ENCODE data around the gene RABL6.
"Not testable (repeated sequence)": the region's sequence is repeated elsewhere in the genome, so short reads cannot be mapped to it uniquely, and the experiment has no call there.

Gene RABL6

DNA sequence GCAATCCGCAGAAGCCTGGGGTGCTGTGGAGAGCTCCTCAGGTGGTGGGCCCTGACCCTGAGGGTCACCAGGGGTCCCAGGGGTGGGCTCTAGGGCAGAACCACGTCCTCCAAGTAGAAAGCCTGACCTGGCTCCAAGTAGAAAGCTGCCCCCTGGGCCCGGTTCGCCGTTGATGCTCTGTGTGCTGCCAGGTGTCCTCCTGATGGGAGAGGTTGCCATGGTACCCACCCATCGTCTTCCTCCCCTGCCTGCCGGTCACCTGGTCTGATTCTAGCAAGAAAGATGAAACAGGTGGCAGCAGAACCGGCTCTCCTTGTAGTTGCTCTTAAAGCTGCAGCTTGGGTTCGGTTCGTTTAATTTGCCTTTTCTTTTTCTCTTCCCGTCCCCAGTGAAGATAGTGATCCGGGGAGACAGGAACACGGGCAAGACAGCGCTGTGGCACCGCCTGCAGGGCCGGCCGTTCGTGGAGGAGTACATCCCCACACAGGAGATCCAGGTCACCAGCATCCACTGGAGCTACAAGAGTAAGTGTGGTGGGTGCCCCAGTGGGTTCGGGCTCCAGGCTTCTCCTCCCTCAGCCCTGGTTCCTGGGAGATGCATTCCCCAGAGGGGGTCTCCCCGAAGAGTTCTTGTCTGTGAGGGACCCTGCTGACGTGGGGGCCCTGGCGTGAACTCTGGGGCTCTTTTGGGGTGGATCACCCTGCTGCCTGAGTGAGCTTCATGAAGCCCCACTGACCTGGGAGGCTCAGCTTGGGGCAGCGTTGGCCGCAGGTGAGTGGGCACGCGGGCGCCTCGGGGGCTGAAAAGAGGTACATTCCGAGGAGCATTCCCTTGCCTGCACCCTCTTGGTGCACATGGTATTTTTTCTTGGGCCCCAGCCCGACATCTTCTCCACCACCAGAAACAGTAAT is 15.6 kb downstream of the RABL6 start:
- no peak for DNase-seq

DNA sequence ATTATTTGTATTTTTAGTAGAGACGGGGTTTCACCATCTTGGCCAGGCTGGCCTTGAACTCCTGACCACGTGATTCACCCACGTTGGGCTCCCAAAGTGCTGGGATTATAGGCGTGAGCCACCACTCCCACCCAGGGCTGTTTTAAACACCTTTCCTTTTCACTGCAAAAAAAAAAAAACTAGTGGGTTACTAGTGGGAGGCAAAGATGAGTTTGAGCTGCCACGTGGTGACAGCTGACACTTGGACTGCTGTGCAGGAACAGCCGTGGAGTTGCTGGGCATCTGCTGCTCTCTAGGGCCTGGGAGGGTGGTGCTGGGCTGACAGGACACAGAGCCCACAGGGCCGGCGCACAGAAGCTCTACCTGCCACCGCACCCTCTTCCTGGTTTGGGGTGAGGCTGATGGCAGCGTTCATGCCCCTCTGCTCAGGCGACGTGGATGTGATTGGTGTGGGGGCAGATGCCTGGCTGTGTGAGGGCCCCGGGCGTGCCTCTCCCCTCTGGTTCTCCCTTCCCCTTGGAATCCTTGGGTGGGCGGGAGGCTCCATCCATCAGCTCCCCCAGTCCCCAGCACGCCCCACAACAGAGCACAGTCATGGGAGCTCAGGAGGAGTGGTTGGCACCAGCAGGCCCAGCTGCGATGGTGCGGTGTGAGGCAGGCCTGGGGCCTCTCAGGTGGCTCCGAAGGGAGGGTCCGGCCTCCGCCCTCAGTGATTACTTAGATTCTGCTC is 16.9 kb downstream of the RABL6 start:
- DNase-seq, result no peak

GRCh38 chr9:136825295-136826187 is 17.8 kb downstream of the RABL6 start:
- DNase-seq, result no peak

DNA sequence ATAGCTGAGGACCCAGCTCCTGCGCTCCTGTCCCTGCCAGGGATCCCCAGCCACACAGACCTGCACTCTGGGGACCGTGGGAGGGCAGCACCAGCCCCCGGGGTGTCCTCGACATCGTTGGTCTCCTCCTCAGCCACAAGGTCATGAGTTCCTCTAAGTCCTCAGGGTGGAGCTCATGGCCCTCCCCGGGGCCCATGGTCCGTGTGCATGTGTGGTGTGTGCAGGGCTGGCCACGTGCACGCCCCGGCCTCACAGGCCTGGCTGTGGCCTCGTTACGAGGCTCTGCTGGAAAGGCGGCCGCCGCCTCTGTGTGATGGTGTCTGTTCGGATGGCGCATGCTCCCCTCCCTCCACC is 18.4 kb downstream of the RABL6 start:
- DNase-seq, result no peak

GRCh38 chr9:136826703-136827582 is 19.2 kb downstream of the RABL6 start:
- DNase-seq, result no peak

GRCh38 chr9:136827794-136828473 is 20.2 kb downstream of the RABL6 start:
- no peak for DNase-seq

DNA sequence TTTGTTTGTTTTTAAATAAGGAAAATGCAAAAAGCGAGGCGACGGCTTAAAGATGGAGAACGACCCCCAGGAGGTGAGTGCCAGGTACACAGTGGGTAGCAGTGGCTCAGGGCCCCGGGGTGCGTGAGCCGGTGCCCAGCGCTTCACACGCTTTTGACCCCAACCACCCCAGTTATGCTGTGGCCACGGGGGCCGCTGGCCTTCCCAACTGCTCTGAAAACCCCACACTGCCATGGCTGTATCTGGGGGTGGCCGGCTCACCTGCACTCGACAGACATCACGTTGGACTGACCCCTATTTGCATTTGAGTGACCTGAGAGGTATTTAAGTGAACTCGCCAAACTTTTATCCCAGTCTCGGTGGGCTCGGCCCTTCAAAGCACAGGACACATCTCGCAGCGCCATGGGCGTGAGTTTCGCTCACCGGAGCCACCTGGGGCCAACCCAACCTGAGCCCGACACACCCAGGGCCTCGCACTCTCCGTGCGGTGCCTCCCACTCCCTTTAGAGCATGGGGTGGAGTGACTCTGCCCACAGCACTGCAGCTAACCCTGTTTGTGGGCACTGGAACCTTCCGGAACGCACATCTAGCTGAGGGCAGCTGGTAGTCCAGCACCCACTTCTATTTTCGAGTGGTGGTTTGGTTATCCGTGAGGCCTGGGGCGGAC is 20.9 kb downstream of the RABL6 start:
- DNase-seq, result no peak

DNA sequence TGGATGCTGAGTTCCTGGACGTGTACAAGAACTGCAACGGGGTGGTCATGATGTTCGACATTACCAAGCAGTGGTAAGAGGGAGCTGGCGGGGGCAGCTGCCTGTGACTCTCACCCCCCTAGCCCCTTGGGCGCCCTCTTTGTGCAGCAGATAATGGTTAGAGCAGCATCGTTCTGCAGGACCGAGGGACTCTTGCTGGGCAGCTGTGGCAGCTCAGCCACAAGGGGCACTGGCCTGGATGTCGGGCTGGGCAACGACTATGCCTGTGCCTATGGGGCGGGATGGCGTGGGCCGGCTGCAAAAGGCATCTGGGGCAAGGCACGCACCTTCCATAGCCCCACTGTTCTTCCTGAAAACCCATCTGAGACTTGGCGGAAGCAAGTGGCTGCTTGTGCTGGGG is 21.7 kb downstream of the RABL6 start:
- no peak for DNase-seq

DNA sequence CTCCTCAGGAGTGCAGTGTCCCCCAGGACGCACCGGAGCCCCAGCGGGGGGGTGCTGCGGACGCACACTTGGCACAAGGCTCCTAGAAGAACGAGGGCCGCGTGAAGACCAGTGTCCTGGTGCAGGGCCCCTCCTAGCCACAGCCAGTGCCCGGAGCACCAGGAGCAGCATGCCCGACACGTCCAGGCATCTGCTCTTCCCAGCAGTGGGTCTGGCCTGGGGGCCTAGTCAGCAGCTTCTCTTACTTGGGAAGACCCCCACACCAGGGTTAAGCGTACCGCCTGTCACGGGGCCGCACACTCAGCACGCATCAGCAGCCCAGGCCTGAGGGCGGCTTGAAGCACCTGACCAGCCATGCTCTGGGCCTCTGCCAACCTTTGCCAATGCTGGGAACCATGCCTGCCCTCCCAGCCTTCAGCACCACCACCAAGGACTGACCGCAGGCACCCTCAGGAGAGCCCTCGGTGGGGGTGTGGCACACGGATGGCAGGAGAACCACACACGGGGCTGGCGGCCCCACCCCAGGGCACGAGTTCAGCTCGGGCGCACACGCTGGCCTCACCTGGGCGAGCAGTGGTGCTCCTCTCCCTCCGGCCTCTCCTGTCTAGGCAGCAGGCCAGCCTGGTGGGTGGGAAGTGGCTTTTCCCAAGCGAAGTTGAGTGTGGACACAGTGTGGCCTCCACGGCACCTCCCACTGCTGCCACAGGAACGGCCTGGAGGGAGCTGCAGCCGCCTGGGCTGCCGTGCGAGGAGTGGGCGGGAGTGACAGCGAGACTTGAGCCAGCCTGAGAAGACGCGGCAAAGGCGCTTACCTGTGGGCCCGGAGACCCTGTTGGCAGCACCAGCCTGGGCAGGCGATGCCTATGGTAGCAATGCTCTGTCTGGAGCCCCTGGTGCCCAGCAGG is 22.5 kb downstream of the RABL6 start:
- no peak for DNase-seq

- no peak for DNase-seq
Observed at GRCh38 chr9:136831002-136831719, 23.4 kb downstream of the RABL6 start.

DNA sequence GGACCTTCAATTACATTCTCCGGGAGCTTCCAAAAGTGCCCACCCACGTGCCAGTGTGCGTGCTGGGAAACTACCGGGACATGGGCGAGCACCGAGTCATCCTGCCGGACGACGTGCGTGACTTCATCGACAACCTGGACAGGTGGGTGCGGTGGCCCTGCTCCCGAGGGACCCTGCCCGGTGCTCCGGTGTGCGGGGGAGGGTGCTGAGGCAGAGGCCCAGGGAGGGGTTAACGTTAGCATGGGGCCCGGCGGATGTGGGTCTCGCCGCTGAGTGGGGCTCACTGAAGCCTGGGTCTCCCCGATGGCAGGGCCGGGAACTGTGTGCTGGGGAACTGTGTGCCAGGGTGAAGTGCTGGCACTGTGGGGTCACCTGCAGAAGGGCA is 24.0 kb downstream of the RABL6 start:
- DNase-seq, result no peak

- no peak for DNase-seq
Observed at GRCh38 chr9:136832581-136832980, 24.8 kb downstream of the RABL6 start.

DNA sequence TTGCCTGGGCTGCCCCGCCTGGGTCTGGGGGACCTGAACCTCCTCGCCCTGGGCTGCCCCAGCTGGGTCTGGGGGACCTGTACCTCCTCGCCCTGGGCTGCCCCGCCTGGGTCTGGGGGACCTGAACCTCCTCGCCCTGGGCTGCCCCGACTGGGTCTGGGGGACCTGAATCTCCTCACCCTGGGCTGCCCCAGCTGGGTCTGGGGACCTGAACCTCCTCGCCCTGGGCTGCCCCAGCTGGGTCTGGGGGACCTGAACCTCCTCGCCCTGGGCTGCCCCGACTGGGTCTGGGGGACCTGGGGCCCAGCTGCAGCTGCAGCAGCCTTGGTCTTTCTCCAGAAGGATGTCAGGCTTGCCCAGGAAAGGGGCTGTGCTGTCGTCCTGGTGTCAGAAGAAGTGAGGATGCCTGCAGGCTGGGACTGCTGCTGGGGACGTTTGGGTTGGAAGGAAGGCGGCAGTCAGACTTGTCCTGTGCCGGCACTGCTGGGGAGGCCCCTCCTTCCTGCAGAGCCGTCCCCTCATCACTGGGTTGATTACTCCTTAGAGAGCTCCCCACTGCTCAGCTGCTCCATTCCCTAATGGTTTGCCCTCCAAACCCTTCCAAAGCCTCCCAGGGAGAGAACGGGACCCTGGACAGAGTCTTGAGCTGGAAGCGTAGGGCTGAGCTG is 25.8 kb downstream of the RABL6 start:
- not testable (repeated sequence) for DNase-seq

DNA sequence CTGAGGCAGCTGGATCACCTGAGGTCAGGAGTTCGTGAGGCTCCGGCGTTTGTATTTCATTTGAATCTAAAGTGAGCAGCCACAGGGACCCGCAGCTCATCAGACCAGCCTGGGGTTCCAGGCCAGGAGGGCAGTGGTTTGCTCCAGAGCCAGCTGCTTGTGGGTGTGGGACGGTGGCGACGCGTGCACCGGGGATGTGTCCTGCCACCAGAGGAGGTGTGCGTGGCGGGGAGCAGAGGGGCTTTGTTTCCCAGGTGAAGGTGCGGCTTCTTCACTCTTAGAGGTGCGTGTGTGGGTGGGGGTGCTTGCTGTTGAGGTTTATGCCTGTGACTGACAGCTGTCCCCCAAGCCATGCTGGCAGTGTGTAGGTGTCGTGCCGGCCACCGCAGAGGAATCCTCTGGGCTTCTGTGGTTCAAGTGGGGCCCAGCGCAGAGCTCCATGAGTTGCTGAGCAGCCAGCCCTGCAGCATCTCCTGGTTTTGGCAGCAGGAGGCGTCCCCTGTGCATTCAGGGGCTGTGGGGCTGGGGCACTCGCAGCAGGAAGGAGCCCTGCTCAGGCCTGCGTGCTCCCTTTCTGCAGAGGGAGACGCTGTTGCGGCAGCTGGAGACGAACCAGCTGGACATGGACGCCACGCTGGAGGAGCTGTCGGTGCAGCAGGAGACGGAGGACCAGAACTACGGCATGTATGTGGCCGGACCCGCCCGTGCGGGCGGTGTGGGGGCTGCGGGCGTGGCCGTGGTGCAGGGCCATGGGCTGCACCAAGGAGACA is 27.6 kb downstream of the RABL6 start:
- DNase-seq, result no peak

DNA sequence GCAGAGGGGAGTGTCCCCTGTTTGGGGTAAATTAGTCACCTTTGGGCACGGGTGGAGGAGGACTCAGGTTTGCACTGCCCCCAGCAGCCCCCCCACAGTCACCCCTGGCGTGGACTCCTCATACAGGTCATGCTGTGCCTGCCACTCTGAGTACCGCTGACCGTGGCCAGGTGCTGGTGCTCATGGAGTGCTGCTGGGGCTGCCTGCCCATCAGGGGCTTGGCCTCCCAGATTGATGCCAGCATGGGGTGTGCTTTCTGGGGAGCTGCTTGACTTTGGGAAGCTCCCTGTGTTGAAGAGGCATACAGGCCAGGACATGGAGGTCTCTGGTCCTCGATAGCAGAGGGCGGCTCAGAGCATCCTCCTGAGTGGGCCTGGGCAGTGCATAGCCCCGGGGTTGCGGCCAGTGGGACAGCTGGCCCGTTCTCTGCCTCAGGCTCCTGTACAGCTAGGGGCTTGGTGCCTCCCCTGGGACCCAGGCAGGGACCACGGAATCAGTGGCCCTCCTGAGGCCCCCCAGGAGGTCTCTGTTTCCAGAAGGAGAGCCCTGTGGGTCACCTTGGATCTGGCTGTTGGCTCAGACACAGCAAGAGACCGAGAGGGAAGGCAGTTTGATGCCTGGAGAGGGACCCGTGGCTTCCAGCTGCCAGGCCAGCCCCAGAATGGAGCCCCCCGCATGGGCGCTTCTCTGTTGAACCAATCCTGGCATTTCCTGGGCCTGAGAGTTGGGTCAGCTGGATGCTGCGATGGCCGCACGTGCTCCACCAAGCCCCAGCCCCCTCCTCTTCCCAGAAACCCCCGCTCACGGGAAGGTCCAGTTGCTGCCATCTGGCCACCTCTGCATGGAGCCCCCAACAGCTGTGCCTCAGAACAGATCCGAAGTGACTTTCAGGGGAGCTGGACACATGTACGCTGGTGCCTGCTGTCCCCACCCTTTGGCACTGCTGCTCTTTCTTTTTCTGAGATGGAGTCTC is 28.5 kb downstream of the RABL6 start:
- no peak for DNase-seq

GRCh38 chr9:136837146-136837855 is 29.6 kb downstream of the RABL6 start:
- no peak for DNase-seq
